Measurements from ENCODE around the gene MDH2.
"Not testable (repeated sequence)": the region's sequence is repeated elsewhere in the genome, so short reads cannot be mapped to it uniquely, and the experiment has no call there.

The MDH2 gene

DNA sequence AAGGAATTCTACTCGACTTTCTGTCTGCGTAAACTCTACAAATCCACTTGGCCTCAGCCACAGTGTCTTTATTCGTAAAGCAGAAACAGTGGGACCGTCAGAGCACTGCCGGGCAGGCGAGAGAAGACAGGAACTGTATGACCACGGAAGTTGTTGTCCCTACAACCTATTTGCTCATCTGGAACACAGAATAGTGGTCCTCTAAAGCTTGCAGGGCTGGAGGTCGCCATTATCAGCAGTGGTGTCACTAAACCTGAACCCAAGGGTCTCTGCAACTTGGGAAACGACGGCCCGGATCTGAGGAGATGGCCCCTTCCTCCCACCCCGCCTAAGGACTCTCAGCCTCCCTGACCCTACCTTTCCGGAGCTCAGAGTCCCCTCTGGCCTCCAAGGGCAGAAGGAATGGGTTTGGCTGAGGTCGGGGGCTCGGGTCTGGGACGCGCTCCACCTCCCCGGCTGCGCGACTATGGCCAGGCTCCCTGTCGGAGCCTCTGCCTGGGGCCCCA lies 548 bp upstream of the MDH2 start:
- DNase-seq (ENCODE audit: low spot score) = no peak

DNA sequence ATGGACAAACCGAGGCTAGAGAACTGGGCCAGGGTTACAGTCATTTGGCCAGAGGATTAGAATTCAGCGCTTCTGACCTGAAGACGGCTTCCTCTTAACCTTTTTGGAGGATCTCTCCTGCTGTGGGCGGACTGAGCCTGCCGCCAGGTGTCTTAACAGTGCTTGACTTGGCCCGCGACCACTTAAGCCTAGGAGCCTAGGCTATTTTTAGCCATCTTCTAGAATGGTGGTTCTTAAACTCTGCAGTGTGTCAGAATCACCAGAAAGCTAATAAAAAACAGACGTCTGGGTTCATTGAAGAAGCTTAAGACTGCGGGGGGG lies 722 bp downstream of the MDH2 start:
- DNase-seq (ENCODE audit: low spot score) = peak; percentile 20

DNA sequence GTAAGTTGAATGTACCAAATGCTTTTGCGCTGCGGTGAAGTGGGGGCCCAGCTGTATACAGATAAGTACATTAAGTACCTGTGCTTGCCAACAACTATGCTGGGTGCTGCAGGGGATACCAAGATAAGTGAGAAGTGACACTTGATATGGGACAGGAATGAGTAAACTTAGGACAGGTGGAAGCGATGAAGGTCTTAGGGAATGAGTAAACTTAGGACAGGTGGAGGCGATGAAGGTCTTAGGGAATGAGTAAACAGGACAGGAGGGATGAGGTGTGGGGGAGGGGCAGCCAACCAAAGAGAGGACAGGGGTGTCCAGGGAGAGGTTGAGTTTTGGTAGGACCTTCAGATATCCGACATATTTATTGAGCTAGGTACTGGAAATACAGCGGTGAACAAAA lies 1.4 kb downstream of the MDH2 start:
- no peak for DNase-seq (ENCODE audit: low spot score)

DNA sequence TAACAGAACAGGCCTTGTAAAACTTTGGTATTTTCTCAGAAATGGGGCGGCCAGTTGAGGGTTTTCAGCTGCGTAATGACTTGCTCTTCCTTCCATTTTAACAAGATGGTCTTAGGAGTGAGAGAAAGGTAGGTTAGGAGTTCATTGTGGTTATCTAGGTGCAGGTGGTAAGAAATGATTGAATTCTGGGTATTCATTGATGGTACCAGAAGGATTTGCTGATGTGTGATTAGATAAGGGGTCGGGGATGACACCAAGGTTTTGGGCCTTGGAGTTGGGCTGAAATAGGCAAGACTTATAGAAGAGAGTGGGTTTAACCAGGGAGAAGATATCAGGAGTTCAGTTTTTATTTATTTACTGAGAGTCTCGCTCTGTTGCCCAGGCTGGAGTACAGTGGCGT lies 2.6 kb downstream of the MDH2 start:
- no peak for DNase-seq (ENCODE audit: low spot score)

DNA sequence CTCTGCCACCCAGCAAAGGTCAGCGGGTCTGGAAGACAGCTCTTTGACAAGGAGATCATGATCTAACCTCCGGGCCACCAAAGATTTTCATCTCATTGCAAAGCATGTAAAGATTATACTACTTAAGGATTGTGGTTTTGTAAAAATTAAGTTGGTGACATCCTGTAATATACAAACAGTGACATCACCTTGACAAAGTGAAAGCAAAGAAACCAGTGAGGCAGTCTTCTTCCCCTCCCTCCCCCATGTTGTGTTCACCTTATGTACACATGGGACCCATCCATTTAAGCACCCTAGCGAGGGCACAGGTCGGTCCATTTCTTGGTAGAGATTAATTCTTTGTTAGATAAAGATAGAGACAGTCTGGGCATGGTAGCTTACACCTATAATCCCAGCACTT lies 3.9 kb downstream of the MDH2 start:
- peak; percentile 38 for DNase-seq (ENCODE audit: low spot score)

DNA sequence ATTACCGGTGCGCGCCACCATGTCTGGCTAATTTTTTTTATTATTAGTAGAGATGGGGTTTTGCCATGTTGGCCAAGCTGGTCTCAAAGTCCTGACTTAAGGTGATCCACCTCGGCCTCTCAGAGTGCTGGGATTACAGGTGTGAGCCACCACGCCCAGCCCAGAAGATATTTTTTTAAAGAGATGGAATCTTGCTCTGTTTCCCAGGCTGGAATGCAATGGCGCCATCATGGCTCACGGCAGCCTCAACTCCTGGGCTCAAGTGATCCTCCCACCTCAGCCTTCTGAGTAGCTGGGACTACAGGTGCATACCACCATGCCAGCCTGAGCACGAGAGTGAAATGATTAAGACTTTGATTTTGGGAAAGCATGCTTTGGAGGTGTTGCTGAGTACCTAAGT lies 4.8 kb downstream of the MDH2 start:
- DNase-seq (ENCODE audit: low spot score) = not testable (repeated sequence)

DNA sequence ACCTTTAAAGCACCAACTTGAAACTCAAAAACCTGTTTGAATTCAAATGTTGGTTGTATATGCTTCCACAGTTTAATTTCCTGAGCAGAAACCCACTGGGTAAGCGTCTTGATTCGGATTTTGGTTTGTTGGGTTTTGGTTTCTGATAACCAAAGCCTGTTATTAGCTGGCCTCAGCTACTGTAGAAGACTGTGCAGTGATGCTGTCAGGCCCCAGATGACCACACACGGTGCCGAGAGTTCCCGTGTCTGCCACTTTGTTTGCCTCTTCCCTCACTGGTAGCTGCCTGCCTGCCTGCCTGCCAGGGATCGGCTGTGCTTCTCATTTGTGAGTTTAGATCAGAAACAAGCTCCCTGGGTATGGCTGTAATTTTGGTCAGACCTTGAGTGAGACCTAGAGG lies 5.6 kb downstream of the MDH2 start:
- peak; percentile 12 for DNase-seq (ENCODE audit: low spot score)

DNA sequence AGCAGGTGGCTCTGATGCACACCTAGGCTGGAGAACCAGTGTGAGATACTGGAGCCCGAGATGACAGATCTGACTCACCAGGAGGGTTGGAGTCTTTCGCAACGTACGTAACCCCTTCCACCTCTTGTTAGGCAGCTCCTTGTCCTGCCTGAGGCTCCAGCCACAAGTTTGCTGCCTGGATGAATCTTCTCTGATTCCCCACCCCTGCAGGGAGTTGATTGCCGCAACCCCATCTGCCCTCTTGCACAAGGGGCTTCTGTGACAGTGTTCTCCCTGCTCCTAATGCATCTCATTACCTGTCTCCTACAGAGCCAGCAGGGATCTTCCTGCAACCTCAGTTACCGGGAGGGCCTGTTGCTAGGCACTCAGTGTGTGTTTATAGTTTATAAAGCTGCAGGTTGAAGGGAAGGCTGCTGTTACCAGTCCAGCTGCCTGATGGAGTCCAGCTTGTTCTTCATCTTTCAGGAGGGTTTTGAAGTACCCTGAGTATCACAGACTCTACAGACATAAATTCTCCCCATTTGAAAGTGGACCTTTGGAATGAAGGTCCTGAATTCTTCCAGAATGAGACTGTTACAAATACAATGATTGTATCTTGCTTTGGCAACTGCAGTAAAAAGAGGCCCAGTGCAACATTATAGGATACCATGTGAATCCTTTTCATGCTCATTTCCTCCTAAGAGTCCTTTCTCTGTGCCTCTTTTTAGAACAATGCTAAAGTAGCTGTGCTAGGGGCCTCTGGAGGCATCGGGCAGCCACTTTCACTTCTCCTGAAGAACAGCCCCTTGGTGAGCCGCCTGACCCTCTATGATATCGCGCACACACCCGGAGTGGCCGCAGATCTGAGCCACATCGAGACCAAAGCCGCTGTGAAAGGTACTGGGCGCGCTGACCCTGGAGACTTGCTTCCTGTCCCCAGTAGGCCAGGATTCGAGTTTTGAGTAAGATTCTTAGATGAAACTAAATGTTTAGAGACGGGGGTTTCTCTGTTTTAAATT lies 6.5 kb downstream of the MDH2 start:
- peak; percentile 27 for DNase-seq (ENCODE audit: low spot score)

DNA sequence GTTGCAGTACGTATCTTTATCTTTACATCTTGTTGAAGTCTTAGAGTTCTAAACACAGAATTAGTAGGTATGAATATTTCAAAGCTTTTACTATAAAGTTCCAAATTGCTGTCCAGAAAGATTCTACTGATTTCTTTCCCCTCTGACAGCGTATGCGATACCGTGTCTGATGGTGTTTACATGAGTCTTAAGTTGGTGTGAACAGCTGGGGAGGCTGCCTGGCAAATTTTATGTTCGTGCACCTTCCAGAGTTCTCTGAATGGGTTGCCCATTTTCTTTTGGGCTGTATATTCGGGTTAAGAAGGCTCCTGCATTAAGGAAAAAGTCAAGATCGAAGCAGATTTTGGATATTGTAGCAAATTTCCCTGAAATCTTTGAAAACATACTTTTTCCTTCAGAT lies 8.3 kb downstream of the MDH2 start:
- DNase-seq (ENCODE audit: low spot score) = no peak

DNA sequence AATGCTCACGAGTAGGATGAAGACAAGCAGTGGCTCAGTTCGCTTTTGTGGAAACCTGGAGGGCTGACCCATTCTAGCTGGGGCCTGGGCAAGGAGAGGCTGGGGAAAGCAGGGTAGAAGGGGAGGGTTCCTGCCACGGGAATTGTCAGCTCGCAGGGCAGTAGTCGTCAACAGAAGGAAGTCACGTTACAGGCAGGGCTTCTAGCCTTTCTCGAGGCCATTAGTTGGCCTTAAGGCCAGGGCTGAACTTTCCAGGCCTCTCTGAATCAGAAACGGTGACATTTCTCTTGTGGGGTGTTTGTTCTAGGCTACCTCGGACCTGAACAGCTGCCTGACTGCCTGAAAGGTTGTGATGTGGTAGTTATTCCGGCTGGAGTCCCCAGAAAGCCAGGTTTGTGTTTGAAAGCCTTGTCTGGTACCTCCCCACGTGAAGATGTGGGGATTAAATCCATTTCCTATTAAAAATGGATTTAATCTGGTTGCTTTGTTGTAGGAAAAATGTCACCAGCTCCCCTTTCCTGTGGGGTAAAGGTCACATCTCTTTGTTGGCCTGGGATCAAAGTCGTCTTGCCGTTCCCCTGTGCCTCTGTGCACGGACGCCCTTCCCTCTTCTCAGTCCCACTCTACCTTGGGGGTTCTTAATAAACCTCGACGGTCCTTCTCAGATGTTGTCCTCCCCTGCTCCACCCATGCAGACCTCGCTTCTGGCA lies 9.4 kb downstream of the MDH2 start:
- DNase-seq (ENCODE audit: low spot score) = no peak

DNA sequence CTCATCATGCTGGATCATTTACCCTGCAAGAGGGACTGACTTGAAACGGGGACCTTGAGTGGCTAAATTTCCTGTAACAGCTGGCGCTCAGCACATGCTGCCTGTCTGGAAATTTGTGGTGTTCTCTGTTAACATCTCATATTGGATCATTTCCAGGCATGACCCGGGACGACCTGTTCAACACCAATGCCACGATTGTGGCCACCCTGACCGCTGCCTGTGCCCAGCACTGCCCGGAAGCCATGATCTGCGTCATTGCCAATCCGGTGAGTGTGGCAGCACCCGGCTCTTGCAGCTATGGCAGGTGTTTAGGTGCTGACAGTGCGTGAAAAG lies 9.9 kb downstream of the MDH2 start:
- no peak for DNase-seq (ENCODE audit: low spot score)

DNA sequence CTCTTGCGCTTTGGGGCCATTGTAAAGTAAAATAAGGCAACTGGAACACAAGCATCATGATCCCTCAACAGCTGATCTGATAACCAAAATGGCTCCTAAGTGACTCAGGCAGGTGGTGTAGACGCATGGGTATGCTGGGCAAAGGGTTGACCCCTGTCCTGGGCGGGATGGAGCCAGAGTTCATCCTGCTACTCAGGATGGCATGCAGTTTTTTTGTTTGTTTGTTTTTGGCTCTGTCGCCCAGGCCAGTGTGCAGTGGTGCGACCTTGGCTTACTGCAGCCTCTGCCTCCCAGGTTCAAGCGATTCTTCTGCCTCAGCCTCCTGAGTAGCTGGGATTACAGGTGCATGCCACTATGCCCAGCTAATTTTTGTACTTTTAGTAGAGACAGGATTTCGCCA lies 10.8 kb downstream of the MDH2 start:
- DNase-seq (ENCODE audit: low spot score) = not testable (repeated sequence)

DNA sequence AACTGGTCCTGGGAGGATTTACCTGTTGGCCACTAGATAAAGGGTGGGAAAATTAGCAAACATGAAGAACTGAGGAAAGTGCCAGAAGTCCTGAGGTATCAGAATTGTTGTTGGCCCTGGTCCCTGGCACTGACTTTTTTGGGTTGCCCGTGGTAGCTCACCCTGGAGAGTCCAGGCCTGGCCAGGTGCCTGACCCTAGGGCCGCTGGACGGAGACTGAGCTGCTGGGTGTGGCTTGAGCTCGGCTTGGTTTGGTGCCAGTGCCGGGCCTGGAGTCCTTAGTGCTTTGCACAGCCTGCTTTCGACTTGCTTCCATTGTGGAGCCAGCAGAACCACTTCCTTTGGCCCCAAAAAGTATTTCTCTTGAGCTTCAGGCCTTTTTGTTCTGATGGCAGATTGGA lies 12.9 kb downstream of the MDH2 start:
- DNase-seq (ENCODE audit: low spot score) = no peak

DNA sequence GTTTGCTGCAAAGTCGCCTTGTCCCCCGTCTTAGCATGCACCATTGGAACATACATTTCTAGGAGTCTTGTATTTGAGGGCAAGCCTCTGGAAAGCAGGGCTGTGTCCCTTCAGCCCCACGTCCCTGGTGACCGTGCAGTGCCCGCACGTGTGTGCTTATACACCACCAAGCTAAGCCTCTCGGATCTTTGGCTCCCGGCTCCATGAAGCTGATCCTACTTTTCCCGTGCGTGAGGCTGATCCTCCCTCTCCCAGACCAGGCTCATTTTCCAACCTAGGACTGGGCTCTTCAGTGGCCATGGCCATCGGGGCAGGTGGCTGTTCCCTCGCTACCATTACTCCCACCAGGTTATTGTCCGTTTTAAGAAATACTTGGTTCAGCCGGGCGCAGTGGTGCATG lies 14.3 kb downstream of the MDH2 start:
- DNase-seq (ENCODE audit: low spot score) = no peak

DNA sequence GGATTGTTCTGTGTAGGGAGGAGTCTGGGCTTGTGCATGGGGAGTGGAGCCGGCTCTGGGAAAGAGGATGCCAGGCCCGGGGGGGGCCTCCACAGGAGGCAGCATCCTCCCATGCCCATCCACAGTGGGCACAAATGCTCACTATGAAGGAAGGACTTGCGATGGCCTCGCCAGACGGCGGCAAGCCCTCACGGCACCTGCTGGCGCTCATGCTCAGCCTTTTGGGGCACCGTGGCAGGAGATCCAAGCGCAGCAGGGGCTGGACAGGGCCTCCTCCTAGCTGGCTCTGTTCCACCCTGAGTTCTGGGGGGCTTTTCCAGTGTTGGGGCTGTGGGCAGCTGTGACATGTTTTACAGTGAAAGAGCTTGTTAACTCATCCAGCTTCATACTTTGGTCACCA lies 15.2 kb downstream of the MDH2 start:
- no peak for DNase-seq (ENCODE audit: low spot score)

DNA sequence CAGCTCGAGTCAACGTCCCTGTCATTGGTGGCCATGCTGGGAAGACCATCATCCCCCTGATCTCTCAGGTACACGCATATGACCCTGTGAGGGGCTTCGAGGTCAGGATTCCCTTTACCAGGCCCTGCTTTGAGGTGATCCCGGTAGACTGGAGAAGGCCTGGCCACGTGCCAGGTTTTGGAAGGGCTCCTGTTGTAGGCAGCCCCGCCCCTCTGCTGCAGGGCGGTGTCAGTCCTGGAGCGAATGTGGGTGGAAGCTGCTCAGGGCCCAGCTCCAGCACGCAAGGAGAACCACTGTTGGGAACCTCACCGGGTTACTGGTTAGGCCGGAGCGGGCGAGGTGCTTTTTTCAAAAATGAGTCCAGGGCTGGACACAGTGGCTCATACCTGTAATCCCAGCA lies 15.6 kb downstream of the MDH2 start:
- no peak for DNase-seq (ENCODE audit: low spot score)

DNA sequence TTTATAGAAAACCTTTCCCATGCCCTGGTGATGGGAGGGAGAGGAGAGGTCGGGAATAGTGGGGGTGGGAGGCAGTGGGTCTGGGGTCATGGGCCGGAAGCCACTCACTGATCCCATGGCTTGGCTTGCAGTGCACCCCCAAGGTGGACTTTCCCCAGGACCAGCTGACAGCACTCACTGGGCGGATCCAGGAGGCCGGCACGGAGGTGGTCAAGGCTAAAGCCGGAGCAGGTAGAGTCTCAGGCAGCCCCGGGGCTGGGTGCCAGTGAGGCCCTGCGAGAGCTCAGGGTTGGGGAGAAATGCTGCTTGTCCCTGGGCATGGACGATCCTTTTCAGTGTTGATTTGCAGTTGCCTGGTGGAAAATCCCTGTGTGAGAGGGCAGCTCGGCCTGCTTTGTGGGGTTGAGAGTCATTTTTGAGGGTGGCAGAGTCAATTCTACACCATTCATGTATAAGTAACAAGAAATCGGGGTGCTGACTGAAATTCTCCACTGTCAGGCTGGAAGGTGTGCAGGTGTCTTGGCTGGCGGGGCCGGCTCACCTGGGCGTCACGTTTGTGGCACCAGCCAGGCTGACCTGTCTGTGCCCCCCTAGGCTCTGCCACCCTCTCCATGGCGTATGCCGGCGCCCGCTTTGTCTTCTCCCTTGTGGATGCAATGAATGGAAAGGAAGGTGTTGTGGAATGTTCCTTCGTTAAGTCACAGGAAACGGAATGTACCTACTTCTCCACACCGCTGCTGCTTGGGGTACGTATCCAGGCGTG lies 16.5 kb downstream of the MDH2 start:
- no peak for DNase-seq (ENCODE audit: low spot score)

DNA sequence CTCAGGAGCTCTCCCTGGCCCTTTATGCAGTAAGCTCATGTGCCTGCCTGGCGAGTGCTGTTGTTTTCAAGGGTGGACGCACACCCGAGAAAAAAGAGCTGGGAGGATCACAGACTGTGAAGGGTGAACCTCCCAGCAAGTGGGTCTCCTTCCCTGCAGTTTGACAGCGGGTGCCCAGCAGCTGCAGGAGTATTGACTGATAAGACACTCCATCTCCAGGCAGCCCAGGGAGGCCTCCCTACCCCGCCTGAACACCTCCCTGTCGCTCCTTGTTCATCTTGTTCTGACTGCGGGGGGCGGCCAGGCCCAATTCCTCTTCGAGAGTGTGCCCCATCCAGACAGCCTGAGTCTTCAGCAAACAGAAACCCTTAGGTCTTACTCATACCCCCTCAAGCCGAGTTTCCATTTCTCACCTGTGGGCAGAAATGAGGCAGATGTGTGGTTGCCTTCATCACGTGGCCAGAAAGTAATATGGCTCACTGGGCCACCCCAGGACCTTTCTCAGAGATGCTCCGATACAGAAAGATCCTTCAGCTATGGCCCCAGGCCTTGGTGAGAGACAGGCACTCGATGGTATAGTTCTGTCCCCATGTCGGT lies 17.2 kb downstream of the MDH2 start:
- DNase-seq (ENCODE audit: low spot score) = peak; percentile 27

DNA sequence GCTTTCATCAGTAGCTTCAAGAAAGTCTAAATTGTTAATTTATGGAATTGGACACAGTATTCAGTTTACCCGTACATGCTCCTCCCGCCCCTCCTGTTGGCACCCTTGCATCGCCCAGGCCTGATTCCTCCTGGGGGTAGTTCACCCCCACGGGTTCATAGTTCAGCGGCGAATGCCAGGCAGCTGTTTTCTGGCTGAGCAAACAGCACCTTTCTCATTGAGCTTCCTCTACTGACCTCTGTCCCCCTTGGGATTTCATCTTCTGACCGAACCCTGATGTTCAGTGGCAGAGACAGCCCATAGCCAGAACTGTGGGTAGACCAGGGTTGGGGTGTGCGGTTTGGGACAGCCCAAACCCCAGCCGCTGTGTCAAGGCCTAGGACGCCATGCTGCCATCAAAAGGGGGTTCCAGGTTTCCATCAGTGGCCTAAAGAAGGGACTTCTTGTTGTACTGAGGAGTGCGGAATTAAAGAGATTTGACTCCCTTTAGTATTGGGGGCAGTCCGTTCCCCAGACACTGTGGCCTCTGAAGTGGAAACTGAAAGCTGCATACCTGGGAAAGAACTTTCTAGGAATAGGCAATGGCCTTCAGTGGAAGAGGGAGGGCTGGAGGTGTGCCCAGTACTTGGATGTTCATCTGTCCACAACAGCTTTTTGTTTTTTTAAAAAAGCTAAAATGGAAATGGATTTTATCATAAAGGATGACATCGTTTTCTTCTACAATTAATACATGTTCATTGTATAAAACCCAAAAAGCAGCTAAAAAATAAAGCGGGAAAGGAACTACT lies 19.0 kb downstream of the MDH2 start:
- DNase-seq (ENCODE audit: low spot score) = no peak

DNA sequence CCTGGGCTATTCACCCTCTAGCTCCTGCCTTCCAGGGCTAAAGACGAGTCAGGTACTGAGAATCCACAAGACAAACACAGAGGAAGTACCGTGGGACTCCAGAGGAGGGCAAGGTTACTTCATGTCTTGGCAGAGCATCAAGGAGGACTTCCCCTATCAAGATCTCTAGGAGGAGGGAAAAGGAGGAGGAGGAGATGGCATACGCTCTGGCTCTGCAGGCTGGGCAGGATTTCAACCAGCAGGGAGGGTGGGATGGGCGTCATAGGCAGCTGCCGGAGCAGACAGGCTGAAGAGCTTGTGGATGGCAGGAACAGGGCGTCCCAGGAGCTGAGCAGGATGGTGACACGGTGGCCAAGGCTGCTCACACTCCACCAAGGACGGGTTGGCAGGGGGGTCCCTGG lies 21.3 kb downstream of the MDH2 start:
- no peak for DNase-seq (ENCODE audit: low spot score)
